Activated CD4-positive, alpha-beta T cell treated with anti-CD3 and anti-CD28 coated beads for 24 hours (primary cell): ENCODE results near the gene EEF1AKMT2.
"Not testable (repeated sequence)": the region's sequence is repeated elsewhere in the genome, so short reads cannot be mapped to it uniquely, and the experiment has no call there.

Experiments used
- DNase-seq, 2 donors: peaks; one replicate each; pipeline ENCODE4 v3.0.0-alpha.2; 2020; ENCODE audit warnings: low read depth in 2 of 2

The EEF1AKMT2 gene

DNA sequence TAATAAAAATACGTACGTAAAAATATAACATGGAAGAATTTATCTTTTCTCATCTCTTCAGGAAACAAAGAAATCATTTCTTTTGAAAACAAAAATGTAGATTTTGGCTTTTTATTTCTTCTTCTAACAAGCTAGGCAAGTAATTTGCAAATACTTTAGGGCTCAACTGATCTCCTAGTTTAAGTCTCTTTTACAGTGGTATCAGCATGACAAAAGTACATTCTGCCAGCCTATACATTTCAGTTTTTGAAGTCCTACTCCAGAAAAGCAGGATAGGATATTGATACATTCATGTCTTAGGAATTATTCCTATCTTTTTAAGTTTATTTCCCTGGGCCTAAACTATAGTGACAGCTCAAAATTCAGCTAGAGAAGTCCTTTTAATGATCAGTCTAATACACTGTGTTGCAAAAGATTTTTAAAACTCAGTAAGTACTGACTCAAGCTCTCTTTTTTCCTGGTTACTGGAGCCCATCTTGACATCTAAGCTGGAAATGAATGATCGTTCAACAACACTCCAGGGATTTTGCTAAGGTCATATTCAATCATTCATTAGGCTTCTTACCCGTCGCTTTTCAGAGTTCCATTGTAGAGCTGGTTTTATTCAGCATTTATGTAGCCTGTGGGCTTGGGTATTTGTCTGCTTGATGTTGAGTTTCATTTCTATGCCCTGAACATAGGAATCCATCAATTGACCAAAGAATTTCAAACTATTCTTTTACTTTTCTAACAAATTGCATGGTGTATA, 35.4 kb downstream of the EEF1AKMT2 start:
- DNase-seq = no peak

DNA sequence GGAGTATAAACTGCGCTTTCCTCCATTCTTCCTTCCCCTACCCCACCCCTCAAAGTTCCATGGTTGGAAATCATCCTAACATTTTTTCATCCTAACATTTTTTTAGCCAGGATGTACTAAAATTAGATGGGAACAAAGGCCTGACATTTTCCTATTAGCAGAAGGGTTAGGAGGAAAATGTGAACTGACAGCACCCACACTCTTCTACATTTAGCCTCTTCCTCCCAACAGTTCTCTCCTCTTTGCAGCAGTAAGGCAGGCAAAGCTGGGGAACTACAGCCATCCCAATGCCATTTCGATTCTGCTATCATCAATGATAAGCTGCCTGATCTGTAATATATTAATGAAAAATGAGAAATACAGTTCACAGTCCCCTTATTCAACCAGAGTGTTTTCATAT, 36.1 kb downstream of the EEF1AKMT2 start:
- DNase-seq = no peak

DNA sequence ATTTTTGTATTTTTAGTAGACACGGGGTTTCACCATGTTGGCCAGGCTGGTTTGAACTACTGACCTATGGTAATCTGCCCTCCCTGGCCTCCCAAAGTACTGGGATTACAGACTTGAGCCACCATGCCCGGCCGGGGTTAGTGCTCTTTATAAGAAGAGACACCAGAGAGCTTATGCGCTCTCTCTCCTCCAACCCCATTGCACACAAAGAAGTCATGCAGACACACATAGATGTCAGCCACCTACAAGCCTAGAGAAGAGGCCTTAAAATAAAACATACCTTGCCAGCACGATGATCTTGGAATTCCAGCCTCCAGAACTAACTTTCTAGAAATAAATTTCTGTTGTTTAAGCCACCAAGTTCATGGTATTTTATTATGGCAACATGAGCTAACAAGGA, 37.5 kb downstream of the EEF1AKMT2 start:
- no peak for DNase-seq

DNA sequence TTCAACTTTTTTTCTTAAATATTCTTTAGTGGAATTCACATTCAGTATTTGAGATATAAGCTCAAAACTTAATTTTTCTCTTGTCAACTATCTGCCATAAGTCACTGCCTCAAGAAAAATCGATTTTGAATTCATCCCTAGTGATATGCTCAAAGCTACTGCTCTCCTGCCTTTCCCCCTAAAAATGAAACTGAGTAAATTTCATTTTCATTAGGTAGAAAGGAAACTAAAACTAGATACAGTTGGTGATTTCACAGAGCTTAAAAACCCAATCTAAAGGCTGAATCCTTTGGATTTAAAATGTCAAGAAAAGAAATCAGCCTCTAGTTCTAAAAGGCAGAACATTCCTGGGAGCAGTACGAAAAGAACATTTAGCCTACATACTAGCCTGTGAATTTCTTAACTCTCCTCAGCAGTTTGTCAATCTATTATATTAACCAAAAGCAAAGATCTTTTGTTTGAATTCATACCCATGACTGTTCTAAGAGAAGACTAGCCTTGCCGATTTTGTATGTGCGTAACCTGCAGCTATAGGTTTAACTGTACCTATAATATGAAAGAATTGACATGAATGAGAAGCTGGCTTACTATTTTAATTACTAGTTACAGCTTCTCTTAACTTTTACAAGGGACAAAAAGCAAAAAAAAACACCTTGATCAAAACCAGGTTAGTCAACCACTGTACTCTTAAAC, 42.6 kb downstream of the EEF1AKMT2 start:
- no peak for DNase-seq

DNA sequence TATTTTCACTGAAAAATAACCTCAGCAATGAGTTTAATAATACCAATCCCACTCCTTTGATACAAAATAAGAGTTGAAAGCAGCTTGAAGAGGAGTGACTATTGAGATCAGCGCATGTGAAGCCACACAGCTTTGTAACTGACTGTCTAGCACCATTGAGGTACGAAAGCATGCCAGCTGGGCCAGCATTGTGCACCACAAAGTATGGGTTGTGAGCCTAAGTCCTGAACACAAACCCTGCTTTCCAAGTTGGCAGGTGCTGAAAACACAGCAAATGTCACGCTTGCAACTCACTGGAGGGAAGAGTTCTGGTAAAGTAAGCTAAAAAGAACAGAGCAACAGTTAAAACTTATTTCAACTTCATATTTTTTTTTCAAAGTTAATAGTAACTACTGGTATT, 43.5 kb downstream of the EEF1AKMT2 start:
- no peak for DNase-seq

DNA sequence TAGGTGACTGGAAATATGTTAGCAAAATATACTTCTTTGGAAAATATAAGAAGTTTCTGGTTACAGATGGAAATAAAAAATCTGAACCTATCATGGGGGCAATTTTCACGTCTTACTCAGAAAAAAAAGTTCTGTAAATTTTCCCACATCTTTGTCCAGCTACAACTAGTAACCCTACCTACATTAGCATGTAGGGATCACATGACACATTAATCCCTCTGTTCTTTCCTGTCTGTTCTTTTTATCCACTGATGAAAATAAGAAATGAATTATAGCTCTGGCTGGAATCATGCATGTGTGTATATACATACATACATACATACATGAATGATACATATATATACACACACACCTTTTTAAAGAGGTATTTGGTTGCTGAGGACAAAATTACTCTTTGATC, 43.9 kb downstream of the EEF1AKMT2 start:
- no peak for DNase-seq

DNA sequence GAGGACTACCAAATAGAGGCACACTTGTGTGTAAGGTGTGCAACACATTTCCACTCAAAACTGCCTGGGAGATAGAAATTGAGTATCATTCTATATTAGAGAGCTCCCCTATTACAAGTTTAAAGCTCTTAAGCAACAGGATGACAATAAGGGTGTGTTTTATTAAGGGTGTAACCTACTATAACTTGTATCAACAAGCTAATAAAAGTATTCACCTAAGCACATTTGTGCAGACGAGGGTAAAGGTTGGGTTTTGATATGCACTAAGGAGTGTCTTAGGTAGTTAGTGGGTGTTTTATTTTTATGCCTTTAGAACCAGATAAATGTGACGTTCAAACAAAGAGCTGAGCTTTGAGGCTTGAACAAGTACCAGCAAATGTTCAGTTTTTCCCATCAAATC, 44.7 kb downstream of the EEF1AKMT2 start:
- DNase-seq = no peak

DNA sequence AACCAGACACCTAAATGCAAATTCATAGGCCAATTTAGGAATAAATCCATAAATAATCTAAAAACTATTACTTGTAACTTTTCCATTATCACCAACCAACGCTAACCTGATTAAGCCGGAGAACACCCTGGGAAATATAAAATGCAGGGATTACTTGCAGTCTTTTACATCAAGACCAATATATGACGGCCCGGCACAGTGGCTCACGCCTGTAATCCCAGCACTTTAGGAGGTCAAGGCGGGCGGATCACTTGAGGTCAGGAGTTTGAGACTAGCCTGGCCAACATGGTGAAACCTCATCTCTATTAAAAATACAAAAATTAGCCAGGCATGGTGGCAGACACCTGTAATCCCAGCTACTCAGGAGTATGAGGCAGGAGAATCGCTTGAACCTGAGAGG, 45.2 kb downstream of the EEF1AKMT2 start:
- DNase-seq = not testable (repeated sequence)

DNA sequence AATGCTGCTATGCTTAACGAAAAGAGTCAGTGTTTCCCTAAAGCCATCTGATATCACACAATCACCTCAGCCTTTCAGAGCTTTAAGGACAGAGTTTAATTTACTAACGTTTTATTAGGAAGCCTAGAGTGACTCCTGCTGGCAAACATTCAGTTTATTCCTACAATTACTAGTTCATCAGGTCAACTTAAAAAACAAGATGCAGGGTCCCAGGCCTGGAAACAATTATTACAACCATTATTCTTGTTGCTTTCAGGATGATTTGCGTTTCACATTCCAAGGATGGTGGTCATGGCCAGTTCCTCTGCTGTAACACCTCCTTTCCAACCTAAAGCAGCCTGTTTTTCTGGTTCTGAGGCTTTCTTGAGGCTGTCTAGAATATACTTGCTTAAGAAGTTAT, 46.0 kb downstream of the EEF1AKMT2 start:
- DNase-seq = no peak

DNA sequence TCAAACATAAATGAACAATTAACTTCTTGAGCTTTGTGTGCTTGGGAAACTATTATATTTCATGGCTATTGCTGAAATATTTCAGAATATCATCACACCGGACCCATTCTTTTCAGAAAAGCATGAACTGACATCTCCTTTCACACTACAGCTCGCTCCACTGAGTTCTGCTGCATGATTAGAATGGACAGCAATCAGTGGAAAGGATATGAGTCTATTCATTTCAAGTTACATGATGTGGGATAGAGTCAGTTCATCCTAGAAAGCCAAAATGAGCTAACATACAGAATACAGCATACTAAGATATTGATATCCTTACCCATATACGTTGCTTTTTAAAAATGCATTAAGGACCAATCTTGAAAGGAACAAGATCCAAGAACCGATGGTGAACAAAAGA, 46.4 kb downstream of the EEF1AKMT2 start:
- DNase-seq = no peak

DNA sequence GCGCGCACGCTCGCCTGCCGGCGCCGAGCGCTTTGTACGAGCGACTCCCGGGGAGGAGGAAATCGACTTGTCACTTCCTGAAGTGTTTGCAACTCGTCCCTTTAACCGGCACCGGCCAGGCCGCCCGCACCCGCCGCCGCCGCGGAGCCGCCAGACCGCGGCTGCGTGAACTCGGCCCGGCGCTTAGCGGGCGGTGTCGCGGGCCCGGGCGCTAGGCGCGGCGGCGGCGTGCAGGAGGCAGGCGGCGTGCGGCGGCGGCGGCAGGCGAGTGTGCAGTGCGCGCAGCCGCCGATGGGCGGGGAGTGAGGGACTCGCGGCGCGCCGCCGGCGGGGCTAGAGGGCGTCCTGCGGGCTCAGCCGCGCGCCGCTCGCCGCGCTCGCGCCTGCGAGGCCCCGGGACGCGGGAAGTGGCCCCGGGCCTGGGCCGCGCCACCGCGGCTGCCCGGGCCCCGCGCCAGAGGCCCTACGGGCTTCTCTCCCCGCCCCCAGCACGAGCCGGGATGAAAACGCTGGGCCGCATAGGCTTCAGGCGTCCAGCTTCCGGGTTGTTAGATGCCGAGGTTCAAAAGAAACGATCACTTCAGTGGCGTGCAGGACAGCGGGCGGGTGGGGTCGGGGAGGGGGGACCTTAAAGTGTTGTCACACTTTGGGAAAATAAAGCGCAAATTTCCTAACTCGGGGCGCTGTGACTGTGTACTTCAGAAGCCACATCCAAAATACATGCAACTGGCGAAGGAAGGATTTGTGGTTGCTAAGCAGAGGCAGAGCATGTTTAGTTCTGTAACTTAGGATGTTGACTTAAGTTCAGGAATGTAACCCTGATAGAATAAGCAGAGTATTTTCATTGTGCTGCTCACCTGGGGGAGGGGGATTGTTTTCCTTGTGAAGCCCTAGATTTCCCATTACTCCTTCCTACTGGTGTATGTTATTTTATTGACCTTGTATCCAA, 47.3 kb downstream of the EEF1AKMT2 start, which contains the start of gene FAM53B:
TSS of gene FAM53B (minus strand) at position 277 of the 949 bp plus-strand sequence. CDS start 37,665 bp downstream, outside the sequence.
- peak; percentile 65 to 66 for DNase-seq

DNA sequence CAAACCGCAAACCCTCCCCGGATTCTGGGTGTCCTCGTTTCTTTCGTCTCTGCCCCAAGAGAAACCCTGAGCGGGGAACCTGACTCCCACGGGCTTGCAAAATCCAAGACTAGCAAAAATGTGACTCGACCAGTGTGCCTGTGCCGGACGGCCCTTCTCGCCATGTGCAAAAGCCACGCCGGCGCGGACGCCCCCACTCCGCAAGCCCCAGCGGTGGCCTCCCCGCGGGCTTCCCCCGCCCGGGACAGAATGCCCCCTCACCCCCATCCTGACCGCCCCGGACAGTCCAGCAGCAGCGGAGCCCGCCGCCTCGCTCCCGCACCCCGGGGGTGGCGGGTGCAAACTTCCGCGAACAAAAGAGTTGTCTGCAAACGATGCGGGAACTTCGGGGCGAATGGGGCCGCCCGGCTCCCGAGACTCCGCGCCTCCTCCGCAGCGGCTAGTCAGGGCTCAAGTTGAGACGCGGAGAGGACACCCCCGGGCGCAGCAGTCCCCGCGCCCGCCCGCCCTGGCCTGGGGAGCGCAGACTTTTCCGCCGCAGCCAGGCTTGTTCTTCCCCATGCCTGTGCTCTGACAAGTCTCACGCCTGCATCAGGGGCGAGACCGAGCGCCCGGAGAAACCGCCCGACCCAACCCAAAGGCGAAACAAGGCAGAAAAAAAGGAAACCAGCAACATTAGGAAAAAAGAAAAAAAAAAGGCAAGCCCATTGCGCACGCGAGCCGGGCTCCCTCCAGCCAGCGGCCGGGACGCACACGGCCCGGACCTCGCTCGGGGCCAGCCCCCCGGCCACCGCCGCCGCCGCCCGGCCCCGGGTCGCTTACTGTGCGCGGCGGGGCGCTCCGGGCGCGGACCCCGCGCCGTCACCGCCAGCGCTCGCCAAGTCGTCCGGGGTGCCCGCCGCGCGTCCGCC, 48.2 kb downstream of the EEF1AKMT2 start:
- DNase-seq = no peak

DNA sequence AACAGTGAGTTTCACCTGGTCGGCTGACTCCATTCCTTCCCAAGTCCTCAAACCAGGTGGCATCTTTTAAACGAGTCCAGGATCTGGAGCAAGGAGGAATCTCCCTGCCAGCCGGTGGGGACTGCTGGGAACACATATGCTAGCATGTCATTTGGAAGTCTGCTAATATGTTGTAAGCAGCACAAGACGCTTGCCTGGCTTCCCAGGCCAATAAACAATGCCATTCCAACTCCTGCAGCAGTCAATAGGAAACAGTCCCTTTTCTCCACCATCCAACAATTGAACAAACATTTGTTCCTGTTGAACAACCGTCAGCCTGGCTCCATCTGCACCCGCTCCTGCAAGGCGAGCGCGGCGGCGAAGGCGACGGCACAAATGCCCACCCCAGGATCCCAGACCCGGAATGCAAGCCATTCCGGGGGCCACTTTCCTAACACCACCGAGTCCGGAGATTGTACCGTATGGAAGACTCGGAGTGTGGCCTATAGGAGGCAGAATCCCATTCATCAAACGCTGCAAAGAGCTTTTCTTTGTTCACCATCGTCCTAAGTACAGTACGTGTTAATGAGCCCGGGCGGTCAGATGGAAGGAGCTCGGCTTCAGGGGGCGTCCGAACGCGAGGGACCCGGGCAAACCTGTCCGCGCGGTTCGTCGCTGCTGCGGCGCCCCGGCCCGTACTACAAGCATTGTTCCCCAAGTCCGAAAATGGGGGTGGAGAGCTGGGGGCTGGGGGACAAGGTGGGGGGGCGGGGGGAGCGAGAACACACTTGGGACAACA, 49.1 kb downstream of the EEF1AKMT2 start:
- DNase-seq = no peak

DNA sequence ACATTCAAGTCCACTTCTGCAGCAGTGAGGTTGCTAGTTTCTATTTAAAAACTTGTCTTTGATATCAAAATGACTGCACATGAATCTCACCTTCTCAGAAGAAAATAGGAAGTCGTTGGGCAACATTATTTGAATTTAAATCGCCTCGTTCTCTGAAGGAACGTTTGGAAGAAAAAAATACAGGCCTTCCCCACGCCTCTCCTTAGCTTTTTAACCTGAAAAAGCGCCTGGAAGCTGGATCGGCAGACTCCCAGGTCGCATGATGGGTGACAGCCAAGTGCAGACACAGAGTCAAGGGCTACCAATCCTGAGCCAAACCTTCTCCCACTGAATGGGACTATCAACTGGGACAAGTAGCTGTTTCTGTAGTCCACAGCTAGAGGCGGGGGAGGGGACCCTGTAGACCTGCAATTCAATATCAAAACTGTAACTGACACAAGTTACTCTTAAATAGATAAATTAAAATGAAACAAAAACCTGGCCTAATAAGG, 49.7 kb downstream of the EEF1AKMT2 start:
- no peak for DNase-seq

DNA sequence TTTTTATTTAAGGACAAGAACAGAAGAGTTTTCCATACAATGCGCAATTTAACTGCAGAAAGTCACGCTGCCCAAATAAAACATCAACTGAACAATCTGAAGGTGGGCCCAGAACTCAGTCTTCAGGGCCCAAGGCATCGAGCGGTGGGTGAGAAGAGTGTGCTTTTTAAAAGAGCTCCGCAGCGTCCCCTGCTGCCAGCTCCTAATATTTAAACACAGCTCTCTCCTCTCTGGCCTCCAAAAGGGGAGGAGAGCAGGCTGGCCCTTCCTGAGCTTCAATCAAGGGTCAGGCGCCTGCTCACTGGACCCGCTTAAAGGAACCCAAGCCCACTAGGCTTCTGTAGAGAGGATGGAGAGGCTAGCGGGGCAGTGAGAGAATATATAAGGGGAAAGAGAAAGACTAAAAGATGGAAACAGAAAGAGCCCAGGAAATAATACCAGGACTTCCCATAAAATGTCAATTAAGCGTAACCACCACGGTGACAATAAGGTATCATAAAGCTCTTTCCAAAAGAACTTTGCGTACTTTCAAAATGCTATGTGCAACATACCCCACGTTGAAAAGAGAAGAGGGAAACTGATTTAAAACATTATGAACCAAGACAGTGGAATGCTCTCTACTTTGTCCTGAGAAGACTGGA, 50.3 kb downstream of the EEF1AKMT2 start:
- DNase-seq = peak; percentile 67 to 73

DNA sequence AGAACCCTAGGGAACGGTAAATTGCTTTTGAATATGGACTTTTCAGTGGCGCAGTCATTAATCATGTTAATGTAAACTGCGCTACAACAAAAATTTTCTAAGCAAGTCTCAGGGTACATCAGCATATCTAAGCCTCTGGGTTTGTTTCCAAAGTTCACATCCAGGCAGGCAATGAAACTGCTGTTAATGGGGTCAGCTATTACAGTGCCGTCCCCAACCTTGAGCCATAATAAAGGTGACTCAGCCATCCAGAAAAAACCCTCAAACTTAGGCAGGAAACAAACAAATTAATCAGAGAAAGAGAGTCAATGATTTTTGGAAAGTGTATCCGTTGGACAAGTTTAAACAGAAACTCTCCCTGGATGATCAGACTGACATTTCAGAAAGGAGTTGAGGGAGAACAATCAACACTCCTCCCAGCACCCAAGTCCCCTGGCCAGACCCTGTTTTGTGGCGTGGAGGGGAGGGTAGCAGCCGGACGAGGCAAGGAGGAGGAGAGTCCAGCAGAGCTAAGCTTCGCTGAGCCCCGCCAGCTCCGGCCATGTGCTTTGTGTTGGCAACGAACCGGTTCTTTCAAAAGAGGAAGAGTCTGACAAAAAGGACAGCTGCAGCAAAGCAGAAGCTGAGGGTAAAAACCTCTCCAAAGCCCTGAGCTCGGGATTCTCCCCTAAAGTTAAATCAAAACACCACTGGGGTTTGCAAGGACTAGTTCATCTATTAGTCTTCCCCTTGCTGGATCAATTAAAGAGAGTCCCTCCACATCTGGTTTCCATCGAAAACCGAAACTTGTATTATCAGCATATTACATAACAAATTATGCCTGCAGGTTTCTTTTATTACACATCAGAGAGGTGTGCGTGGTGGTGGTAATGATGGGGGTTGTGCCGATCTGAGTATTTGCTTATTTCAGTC, 51.1 kb downstream of the EEF1AKMT2 start:
- DNase-seq = no peak

DNA sequence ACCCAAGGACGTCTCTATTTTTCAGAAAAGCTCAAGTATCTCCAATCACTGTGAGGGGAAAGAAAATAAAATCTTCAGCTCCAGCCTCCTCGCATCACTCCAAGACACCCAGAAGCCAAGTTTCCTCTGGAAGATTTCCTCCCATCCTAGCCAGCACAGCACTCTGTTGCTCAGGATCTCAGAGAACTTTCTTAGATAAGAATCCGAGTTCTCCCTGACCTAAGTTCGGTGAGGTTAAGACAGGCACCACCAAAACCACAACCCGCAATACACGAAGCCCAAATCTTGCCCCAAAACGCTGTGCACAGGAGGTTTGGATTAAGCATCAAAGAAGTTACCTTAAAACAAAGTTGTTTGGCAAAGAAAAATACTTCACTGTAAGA, 51.7 kb downstream of the EEF1AKMT2 start:
- no peak for DNase-seq

DNA sequence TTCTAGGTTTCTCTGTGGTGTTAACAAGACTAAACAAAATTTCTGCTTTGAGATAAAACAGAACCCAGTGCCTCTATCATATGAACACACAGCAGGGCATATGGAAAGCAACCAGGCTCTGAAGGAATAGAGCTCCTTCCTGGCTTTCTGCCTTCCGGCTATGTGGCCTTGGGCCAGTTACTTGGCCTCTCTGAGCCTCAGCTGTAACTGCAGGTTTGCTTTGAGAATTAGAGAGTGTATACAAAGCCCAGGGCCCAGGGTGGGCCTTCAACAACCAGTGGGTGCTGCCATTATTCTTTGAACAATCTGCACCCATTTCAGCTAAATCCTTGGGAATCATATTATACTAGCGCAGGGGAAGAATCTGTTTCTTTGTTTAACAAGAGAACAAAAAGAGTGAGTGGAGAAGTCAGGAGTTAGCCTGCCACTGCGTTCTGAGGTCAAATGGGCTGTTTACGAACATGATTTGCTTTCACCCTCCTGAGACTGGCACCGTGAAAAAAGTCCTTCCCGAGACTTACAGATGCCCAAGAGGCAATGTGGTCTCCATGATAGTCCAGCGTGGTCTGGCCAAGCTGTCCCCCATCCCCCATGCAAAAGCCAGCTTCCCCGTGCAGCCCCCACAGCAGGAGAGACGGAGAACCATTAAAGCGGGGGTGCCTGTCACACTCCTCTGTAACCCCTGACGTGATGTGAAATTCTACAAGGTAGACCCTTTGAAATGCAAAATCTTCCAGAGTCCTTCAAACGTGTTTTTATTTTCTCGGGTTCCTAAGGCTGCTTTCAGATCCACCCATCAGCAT, 52.4 kb downstream of the EEF1AKMT2 start:
- DNase-seq = no peak
